ENCODE data around the gene AMPH.

The AMPH gene

DNA sequence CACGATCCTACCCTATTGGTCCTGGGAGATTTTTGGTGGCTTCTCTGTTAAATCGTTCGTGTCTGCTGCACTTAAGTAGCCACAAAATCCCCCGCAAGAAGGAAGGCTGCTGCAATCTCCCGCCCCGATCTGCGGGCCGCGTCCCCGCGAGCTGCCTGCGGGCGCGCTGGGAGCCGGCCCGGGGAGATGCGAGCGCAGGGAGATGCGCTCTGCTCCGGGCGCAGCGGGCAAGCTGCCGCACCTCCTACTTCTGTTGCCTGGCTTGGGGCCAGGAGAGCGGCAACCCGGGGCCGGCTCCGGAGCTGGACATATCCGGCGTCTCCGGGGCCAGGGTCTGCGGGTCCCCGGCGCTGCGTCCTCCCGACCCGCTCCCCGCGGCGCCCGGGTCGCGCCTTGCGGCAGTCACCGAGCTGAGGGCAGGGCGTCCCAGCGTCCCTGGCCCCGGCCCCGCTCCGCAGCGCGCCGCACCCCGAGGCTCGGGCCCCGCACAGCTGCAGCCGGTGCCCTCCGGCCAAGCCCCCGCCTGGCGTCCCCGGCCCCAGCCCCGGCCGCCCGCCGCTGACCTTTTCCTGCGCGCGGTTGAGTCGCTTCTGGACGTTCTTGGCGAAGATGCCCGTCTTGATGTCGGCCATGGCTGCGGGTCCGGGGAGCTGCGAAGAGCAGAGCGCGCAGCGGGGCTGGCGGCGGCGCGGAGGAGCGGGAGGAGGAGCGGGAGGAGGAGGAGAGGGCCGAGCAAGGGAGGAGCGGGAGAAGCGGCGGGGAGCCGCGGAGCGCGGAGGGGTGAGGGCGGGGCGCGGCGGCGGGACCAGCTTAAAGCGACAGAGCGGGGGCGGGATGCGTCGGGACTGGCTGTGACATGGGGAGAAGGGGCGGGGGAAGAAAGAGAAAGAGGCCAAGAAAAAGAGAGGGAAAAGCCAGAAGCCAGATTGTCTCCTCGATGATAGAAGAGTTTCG, at the start of gene AMPH:
TSS of gene AMPH (minus strand) at position 654 of the 954 bp plus-strand sequence. CDS start at position 632, 22 bp downstream.
- DNase-seq = peak; percentile 68

DNA sequence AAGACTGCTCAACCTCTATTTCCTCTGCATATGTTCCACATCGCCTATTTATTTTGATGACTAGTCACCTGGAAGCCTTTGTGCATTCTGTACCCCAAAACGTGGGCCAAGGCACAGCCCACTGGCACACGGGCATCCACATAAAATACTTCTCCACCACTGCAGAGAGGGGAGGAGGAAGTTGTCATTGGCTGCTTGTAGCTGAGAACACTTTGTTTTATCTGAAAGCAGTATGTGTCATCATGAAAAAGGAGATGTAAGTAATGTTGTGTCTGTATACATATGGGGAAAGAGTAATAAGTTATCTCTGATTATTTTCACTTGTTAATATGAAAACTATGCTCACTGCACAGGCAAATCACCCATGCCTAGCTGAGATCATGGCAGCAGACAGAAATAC, 48.2 kb upstream of the AMPH start:
- no peak for DNase-seq

DNA sequence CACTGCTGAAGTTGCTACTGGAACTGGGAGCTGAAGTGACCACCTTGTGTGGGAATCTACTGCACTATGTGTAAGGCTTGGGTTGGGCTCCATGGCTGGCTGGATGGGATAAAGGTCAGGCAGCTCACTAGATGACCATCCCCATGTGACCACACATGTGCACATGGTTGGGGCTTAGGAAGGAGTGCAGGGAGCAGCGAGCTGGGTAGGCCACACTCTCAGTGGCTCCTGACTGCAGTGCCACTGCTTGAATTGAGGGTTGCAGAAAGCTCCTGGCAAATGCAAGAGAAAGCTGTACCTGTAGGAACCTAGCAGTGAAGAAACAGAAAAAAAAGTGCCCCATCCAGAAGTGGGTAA, 47.5 kb upstream of the AMPH start:
- no peak for DNase-seq

DNA sequence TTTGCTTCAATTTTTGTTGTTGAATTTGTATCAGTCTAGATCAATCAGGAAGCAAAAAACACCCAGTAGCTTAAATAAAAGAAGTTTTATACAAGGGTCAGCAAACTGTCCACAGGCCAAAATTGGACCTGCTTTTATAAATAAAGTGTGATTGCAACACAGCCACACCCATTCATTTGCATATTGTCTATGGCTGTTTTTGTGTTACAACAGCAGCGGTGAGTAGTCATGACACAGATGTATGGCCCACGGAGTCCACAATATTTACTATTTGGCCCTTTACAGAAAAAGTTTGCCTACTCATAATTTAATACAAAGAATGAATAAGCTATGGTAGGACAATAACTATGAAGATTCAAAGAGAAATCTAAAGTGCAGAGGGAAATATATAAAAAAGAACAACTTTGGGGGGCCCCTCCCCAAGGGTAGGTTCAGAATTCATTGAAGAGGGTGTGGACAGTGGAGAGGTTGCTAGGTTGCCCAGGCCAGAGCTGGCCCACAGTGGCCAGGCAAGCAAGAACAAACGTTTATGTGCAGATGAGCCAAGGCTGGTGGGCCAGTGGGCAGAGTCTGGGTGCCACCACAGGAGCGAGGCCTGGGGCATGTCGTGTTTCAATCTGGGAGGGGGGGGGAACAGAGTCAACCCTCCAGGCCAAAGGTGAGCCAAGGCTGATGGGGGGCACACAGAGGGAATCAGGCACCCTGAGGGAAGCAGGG, 47.0 kb upstream of the AMPH start:
- no peak for DNase-seq

DNA sequence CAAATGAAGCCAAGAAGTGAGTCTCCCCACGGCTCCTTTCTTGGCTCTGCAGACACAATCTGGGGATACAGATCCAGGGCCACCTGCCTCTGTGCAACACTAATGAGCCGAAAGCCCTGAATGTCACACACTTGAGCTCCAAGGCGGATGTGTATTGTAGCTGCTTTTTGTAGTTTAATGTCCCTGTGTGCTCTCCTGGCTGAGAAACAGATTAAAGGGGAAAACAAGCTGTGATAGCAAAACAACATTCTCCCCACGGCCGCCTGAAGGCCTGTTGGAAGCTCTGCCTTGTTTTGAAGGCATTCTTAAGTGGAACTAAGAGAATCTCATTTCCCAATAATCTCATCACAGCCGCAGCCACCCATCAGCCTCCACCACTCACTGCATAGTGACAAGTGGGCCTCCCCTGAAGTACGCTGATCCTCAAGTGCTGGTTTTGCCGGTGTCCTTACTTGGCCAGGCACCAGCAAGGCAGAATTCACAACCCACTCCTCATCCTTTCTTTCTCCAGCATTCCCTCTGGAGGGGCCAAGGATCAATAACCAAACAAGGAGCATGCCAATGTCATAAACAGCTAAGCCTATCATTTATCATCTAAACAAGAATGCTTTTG, 44.4 kb upstream of the AMPH start:
- DNase-seq = no peak

DNA sequence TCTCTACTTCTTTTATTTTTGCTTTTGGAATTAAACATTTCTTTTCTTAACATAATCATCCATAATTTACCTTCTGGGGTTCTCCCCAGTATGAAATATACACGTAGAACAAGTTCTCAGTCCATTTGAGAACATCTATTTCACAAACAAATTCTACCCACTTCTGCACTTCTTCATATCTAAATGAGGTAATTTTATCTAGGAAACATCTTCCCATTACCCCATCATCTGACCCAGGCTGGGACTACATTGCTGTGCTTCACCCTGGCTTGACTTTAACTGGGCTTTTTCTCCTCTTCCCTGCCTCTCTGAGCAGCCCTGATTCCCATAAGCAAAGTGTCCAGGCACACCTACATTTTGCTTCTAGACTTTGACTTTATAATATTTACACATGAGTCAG, 43.3 kb upstream of the AMPH start:
- no peak for DNase-seq

DNA sequence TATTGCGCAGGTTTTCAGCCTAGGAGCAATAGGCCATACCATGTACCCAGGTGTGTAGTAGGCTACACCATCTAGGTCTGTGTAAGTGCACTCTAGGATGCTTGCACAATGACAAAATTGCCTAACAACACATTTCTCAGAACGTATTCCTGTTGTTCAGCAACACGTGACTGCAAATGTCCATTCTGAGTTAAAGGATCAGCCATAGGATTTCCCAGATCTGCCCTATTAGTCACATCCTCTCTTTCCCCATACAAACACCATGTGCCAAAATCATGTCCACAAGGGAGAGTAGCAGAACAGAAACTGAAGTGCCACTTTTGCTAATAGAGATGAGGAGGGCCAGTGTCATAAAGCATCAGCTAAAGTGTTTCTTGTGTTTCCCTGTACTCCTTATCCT, 42.6 kb upstream of the AMPH start:
- DNase-seq = no peak

DNA sequence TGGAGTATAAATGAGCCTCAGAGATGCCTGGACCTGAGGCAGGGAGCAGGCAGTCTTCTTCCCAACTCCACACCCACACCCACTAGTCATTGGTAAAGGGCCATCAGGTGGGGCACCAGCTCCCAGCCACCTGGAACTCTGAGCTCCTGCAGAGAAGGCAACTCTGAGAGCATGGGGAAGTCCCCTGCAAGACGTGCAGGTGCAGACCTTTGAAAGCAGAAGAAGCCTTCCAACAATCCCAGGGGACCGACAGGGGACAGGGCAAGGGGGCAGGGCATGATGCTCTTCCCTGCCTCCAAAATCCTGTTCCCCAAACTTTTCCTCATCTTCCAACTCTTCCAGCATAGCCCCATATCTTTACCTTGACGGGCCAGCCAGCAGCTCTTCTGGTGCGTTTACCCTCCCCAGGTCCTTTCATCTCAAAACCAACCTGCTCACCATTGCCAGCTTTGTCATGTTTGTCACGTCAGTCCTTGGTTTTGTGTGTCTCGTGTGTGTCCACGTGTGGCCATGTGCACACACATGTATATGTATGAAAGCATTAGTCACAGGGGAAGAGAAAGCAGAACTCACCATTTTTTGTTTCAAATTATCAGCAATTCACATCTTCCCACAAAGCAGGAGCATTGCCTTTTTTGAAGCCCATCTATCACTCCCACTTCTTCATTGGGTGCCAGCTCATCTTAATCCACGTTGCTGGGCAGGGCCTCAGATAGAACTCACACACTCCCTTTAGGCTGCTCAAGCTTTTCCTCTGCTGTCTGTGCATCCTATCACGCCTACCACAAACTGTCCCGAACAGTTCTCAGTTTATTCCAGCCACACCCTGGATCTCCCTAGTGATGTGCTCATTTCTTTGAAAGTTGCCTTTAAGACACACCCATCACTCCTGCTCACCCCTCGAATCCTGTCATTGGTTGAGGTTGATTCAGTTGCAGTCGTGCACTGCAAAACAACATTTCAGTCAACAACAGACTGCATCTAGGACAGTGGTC, 41.0 kb upstream of the AMPH start:
- DNase-seq = no peak

DNA sequence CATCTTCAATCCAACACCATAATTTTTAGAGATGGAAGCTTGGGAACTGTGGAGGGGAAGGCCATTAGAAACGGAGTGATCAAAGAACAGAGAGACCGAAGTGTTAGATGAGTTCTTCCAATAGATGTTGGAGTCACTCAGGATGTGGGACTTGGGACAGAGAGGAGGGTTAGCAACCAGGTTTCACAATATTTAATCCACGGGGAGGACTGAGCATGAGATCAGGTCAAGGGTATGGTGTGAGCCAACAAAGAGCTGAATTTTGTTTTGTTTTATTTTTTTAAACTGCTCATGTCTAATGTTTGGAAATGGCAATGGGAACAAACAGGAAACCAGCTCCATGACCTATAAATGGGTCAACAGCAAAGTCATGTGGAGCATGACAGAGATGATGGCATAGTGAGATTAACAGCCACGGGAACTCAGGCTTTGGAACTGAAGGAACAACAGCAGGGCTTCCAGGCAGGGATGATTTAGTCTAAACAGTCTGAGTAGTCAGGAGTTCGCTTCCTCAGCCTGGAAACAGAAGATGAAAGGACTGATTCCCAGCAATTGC, 38.9 kb upstream of the AMPH start:
- no peak for DNase-seq

DNA sequence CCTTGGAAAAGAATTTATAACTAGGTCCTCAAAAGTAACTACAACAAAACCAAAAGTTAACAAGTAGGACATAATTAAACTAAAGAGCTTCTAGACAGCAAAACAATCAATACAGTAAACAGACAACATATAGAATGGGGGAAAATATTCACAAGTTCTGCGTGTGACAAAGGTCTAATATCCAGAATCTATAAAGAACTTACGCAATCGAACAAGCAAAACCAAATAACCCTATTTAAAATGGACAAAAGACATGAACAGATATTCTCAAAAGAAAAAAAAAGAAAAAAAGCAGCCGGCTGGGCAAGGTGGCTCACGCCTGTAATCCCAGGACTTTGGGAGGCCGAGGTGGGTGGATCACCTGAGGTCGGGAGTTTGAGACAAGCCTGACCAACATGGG, 33.8 kb upstream of the AMPH start:
- DNase-seq = no peak

DNA sequence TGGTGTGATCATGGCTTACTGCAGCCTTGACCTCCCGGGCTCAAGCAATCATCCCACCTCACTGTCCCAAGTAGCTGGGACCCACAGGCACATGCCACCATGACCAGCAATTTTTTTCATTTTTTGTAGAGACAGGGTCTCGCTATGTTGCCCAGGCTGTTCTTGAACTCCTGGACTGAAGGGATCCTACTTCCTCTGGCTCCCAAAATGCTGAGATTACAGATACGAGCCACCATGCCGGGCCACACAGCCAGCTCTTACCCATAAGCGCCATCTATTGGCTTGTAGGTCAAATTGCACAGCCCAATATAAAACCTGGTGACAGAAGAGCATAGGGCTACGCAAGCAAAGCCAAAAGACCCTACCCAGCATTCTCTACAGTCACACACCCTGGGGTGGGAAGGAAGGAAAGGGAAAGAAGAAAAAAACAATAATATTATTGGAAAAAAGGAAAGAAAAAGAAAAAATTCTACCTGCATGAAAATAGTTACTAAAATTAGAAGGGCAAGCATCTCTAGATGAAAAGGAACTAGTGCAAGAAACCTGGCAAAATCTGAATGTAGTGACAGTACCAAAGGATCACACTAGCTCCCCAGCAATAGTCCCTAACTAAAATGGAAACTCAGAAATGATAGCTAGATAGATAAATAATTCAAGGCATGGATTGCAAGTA, 29.4 kb upstream of the AMPH start:
- peak; percentile 41 for DNase-seq

DNA sequence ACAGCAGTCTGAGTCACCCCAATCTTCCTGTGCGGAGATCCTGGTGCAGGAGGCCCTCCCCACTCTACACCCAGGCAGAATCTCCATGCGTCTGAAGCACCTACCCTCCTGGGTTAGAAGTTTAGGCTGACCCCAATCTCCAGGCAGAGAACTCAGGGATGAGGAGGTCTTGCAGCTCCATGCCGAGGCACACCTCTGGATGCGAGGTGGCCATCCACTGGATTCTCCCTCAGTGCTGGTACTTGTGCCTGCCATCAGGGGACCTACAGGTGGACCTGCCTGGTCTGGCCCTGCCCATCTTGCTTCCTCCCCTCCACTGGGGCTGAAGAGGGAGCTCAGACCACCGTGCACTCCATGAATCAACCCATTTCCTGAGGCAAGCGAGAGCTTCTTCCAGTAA, 28.8 kb upstream of the AMPH start:
- no peak for DNase-seq

DNA sequence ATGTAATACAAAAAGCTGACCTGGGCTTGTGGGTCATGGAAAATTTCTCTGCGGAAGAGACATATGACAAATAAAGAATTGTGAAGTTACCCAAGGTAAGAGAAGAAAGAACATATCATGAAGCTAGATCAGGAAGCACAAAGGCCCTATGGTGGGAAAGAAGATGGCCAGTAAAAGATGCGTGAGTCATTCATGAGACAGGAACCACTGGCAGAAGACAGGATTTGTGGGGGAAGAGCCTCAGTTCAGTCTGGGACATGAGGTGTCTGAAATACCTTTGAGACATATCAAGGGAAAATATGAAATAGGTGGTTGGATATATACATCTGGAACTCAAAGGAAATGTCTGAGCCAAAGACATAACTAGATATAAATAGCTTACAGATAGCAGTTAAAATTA, 27.7 kb upstream of the AMPH start:
- no peak for DNase-seq

DNA sequence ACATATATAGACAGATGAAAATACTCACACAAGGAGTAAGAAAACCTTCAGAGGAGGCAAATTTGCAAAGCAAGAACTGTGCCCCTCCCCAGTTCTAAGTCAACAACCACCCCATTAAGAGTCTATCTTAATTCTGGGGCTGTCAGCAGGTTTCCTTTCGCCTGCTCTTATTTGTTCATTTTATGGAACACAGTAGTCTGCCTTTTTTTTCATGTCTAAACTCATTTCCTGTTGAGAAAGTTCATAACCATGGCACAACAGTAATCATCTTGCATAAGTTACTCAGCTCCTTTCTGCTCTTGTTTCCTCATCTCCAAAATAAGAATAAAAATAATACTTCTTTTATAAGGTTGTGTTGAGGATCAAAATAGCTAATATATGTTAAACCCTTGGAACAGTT, 25.8 kb upstream of the AMPH start:
- DNase-seq = no peak

DNA sequence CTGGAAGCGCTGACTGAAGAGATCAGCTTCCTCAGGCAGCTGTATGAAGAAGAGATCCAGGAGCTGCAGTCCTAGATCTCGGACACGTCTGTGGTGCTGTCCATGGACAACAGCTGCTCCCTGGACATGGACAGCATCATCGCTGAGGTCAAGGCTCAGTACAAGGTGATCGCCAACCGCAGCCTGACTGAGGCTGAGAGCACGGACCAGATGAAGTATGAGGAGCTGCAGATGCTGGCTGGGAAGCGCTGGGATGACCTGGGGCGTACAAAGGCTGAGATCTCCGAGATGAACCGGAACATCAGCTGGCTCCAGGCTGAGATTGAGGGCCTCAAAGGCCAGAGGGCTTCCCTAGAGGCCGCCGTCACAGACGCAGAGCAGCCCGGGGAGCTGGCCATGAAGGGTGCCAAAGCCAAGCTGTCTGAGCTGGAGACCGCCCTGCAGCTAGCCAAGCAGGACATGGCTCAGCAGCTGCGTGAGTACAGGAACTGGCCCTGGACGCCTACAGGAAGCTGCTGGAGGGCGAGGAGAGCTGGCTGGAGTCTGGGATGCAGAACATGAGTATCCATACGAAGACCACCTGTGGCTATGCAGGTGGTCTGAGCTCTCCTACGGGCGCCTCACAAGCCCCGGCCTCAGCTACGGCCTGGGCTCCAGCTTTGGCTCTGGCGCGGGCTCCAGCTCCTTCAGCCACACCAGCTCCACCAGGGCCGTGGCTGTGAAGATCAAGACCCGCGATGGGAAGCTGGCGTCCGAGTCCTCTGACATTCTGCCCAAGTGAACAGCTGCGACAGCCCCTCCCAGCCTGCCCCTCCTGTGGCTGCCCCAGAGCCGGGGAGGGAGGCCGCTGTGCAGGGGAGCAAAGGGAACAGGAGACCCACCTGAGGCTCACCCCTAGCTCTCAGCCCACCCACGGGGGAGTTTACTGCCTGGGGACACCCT, 24.9 kb upstream of the AMPH start:
- DNase-seq = no peak

DNA sequence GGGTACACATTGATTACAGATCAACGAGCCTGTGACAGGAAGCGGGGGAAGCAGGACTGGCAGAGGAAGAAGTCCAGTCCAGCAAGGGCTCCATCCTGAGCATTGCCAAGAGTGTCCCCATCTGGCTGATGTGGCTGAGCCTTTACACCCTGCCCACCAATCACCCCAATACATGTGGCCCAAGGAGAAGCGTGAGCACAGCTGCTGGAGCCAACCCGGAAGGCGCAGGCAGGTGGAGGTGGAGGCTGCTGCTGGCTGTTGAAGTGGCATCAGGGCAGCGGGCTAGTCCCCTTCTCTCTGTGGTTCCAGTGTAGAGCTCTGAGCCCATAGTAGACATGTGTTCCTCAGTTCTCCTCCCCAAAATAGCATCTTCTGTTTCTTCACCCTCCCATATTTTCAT, 6.8 kb upstream of the AMPH start:
- no peak for DNase-seq

DNA sequence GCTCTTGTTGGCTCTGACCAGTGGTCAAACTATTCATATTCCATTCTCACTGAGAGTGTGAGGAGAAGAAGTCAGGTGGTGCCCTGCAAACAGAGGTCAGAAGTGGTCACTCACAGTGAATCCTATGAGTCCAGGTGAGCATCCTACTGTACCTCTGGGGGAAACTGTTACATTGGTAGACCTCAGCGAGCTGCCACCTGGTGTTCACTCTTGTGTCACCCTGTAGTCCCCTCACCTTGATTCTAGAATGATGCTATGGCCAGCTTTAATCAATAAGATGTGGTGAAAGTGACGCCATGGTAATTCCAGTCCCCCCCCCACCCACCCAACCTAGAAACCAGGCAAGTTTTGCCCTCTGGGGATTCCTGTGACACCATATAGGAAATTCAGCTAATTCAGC, 1.2 kb upstream of the AMPH start:
- no peak for DNase-seq

DNA sequence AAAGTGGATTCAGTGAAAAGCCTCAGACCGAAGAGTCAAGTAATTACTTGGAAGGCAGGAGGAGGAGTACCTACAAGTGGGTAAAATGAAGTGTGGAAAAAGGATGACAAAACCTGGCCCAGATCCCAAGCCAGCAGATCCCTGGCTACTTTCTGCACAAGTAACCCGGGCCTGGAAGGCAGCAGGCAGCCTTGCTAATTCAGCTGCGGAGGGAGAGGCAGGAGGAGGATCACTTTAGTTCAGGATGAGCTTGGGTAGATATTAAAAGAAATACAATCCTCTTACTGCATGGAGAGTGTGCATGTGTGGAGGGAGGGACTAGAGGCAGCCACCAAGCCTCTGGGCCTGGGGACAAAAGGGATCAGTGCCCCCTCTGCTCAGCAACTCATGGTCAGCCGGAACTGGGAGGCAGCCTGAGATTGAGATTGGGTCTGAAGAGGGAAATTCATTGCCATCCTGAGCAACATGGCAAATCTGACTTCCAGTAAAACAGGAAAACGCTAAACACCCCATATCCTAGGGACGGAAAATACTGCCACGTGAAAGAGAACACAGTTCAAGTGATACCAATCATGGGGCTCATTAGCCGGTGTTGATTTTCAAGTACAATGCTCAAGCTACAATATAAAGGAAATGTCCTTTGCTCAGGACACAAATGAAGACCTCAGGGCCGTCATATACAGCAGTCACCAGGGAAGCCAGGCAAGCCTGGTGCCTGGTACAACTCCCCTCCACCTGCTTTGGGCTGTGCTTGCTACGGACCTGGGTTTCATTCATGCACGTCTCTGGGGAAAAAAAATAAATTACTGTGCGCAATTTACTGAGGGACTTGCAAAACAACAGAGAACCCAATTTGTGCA, 1.3 kb downstream of the AMPH start:
- DNase-seq = no peak

DNA sequence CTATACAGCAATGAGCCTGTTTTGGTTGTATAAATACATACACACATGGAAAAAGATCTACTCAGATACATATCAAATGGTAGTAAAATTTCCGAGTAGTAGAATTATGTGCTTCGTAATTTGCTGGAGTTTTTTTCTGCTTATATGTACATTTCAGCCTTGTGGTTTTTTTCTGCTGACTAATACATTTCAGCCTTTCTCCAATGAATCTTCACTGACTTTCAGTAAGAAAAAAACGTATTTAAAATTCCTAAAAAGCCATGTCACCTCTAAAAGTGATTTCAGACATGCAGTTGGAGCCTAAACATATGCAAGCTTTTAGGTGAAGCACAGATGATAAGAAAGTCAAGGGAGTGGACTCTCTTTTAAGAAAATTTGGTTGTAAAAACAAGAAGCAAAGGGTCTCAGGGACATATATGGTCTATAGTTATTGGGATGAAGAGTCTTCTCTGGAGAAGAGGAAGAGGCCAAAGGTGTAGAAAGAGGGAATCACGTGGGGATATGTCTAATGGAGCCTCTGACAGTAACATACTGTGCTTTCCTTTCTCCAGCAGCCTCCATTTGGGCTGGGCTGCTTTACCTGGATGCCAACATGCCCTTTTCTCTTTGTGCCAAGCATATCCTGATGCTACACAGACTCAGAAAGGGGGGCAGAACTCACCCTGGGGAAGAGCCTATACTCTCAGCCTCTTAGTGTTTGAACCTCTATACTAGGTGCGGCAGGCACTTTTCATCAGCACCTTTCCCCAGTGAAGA, 2.4 kb downstream of the AMPH start:
- no peak for DNase-seq
